WTC11 (cell line): ENCODE data around the gene ADAMTS10. TPM values are rescaled to one million over a fixed set of nuclear protein-coding genes. Genes with fewer than 3 reads are reported as not detected.
A peak's percentile ranks its signal among the peaks of the same experiment; 100 is the strongest.

Source experiments
- ATAC-seq: fragments of 200-7000 bp; cut with Tn5 transposase; 2 replicates; pipeline ENCODE4 v1.10.0; 2021; ENCODE audit warnings: mild to moderate bottlenecking, moderate library complexity
- CTCF ChIA-PET: fragments of 300-600 bp; sonication (Branson Sonifier 250); formaldehyde crosslinking; loops from one replicate; lab custom pipeline; 2021; ENCODE audit warnings: antibody characterized with exemption; lab: Charles Lee
- POLR2A ChIA-PET: fragments of 350-600 bp; sonication (Branson Sonifier 250); formaldehyde crosslinking; loops from one replicate; lab custom pipeline; 2021; ENCODE audit warnings: antibody characterized with exemption; lab: Charles Lee
- DNase-seq: peaks from one replicate; pipeline ENCODE4 v3.0.0; 2021; ENCODE audit warnings: low spot score
- H3K27ac Mint-ChIP-seq: 2 replicates; pipeline ENCODE4 v1.8.0; 2021; ENCODE audit warnings: mixed read lengths
- H3K27me3 Mint-ChIP-seq: 2 replicates; pipeline ENCODE4 v1.8.0; 2021; ENCODE audit warnings: low read depth, mild to moderate bottlenecking, moderate library complexity, mixed read lengths
- H3K36me3 Mint-ChIP-seq: 2 replicates; pipeline ENCODE4 v1.8.0; 2021; ENCODE audit warnings: mixed read lengths
- H3K4me1 Mint-ChIP-seq: 2 replicates; pipeline ENCODE4 v1.8.0; 2022; ENCODE audit warnings: mixed read lengths
- H3K4me3 Mint-ChIP-seq: 2 replicates; pipeline ENCODE4 v1.8.0; 2021; ENCODE audit warnings: mild to moderate bottlenecking, moderate library complexity, mixed read lengths
- H3K9me3 Mint-ChIP-seq: 2 replicates; pipeline ENCODE4 v1.8.0; 2021; ENCODE audit warnings: mixed read lengths
- ATF2 ChIP-seq: sonication (generic); formaldehyde crosslinking; IDR thresholded peaks from 2 replicates; pipeline ENCODE4 v1.8.1; 2022; ENCODE audit warnings: low read depth, missing genetic modification reagents, borderline replicate concordance
- CTCF ChIP-seq: fragments of 200-600 bp; IDR thresholded peaks from 2 replicates; pipeline ENCODE4 v1.8.0; 2022; ENCODE audit warnings: antibody characterized with exemption
- E2F1 ChIP-seq: sonication (generic); formaldehyde crosslinking; IDR thresholded peaks from 2 replicates; pipeline ENCODE4 v1.8.0; 2022; ENCODE audit warnings: mild to moderate bottlenecking, missing genetic modification reagents
- ELF4 ChIP-seq: sonication (generic); formaldehyde crosslinking; IDR thresholded peaks from 2 replicates; pipeline ENCODE4 v1.8.1; 2022; ENCODE audit warnings: low read depth, mild to moderate bottlenecking, moderate library complexity, missing genetic modification reagents
- ETV6 ChIP-seq: sonication (generic); formaldehyde crosslinking; IDR thresholded peaks from 2 replicates; pipeline ENCODE4 v1.8.1; 2022; ENCODE audit warnings: mild to moderate bottlenecking, missing genetic modification reagents
- GABPB1 ChIP-seq: sonication (generic); formaldehyde crosslinking; IDR thresholded peaks from 2 replicates; pipeline ENCODE4 v1.8.1; 2023; ENCODE audit warnings: mild to moderate bottlenecking, missing genetic modification reagents
- IRF1 ChIP-seq: sonication (generic); formaldehyde crosslinking; IDR thresholded peaks from 2 replicates; pipeline ENCODE4 v1.8.0; 2023; ENCODE audit warnings: missing genetic modification reagents
- IRF2 ChIP-seq: sonication (generic); formaldehyde crosslinking; IDR thresholded peaks from 2 replicates; pipeline ENCODE4 v1.8.0; 2022; ENCODE audit warnings: low read depth, missing genetic modification reagents, borderline replicate concordance
- MXD4 ChIP-seq: fragments of 250-450 bp; sonication (Bioruptor Pico); IDR thresholded peaks from 2 replicates; pipeline ENCODE4 v1.8.0; 2021; ENCODE audit warnings: mild to moderate bottlenecking, moderate library complexity, borderline replicate concordance
- NFE2L1 ChIP-seq: sonication (generic); formaldehyde crosslinking; IDR thresholded peaks from 2 replicates; pipeline ENCODE4 v1.8.1; 2023; ENCODE audit warnings: missing genetic modification reagents
- RELA ChIP-seq: sonication (generic); formaldehyde crosslinking; IDR thresholded peaks from 2 replicates; pipeline ENCODE4 v1.8.1; 2022; ENCODE audit warnings: missing genetic modification reagents, mild to moderate bottlenecking, borderline replicate concordance
- RORB ChIP-seq: fragments of 250-450 bp; sonication (Bioruptor Pico); IDR thresholded peaks from 2 replicates; pipeline ENCODE4 v1.9.0; 2021; ENCODE audit warnings: mild to moderate bottlenecking
- SOX15 ChIP-seq: fragments of 250-450 bp; sonication (Bioruptor Pico); IDR thresholded peaks from 2 replicates; pipeline ENCODE4 v1.9.0; 2021; ENCODE audit warnings: mild to moderate bottlenecking
- TCF7 ChIP-seq: sonication (generic); formaldehyde crosslinking; IDR thresholded peaks from 2 replicates; pipeline ENCODE4 v1.8.0; 2022; ENCODE audit warnings: mild to moderate bottlenecking, low read depth, missing genetic modification reagents, moderate library complexity
- TEAD1 ChIP-seq: sonication (generic); formaldehyde crosslinking; IDR thresholded peaks from 2 replicates; pipeline ENCODE4 v1.8.0; 2022; ENCODE audit warnings: mild to moderate bottlenecking, missing genetic modification reagents
- USF2 ChIP-seq: sonication (generic); formaldehyde crosslinking; IDR thresholded peaks from 2 replicates; pipeline ENCODE4 v1.8.1; 2023; ENCODE audit warnings: mild to moderate bottlenecking, missing genetic modification reagents, moderate library complexity
- ZNF138 ChIP-seq: sonication (generic); formaldehyde crosslinking; conservative IDR thresholded peaks from 2 replicates; pipeline ENCODE4 v1.8.1; 2022; ENCODE audit warnings: mild to moderate bottlenecking, moderate library complexity, missing genetic modification reagents
- ZNF396 ChIP-seq: fragments of 250-450 bp; sonication (Bioruptor Pico); IDR thresholded peaks from 2 replicates; pipeline ENCODE4 v1.8.0; 2021; ENCODE audit warnings: mild to moderate bottlenecking, moderate library complexity, borderline replicate concordance
- total RNA-seq: library from RNA; stranded (reverse); gene quantifications from 3 replicates; pipeline ENCODE4 v1.2.3, GENCODE V29; 2021

ADAMTS10 gene
- total RNA-seq, 1 experiment from 2014 or later = 16.0 TPM

- TF ChIP-seq USF2 (CRISPR knock-in tag) = no peak
- no peak for TF ChIP-seq SOX15 (CRISPR knock-in tag)
- no peak for TF ChIP-seq NFE2L1 (CRISPR knock-in tag)
- TF ChIP-seq ZNF396 (CRISPR knock-in tag) = no peak
- no peak for TF ChIP-seq ELF4 (CRISPR knock-in tag)
- no peak for TF ChIP-seq TCF7 (CRISPR knock-in tag)
- TF ChIP-seq IRF1 (CRISPR knock-in tag) = no peak
- 0 out of 2 replicates have a peak, but pooled peaks have one; percentile 24 for TF ChIP-seq GABPB1
- TF ChIP-seq E2F1 (CRISPR knock-in tag) = no peak
- no peak for TF ChIP-seq RELA (CRISPR knock-in tag)
- TF ChIP-seq MXD4 (CRISPR knock-in tag) = no peak
- TF ChIP-seq TEAD1 (CRISPR knock-in tag) = no peak
- TF ChIP-seq ZNF138 = no peak
- TF ChIP-seq ETV6 (CRISPR knock-in tag) = no peak
- no peak for TF ChIP-seq ATF2 (CRISPR knock-in tag)
- TF ChIP-seq IRF2 (CRISPR knock-in tag) = no peak
Measured at GRCh38 chr19:8580710-8581281, 29.7 kb downstream of the ADAMTS10 start (continued).

- POLR2A ChIA-PET = interaction anchor here (0.5 to 1.3 kb wide), 3 partner anchors 53 to 84 kb away, joined by 3 to 6 read pairs (median 4); partner anchors contain the start of gene ZNF414
- CTCF ChIA-PET = interaction anchor here (0.5 to 6.0 kb wide), 57 partner anchors 8 to 1221 kb away, joined by 3 to 88 read pairs (median 4); partner anchors contain the start of genes HNRNPM, KANK3, MARCHF2 and NFILZ
- TF ChIP-seq RORB (CRISPR knock-in tag) (no peak), CTCF (peak; percentile 97)
- ATAC-seq (peak; percentile 60), DNase-seq (peak; percentile 91)
- Mint-ChIP-seq H3K27ac (peak overlapping the region; percentile 77), H3K9me3 (peaks cover 4% of the 10 kb centered on the region; the same call in 1 of the 2 replicates), H3K4me1 (peaks cover 24% of the 10 kb centered on the region), H3K27me3 (peaks cover 9% of the 10 kb centered on the region), H3K4me3 (0 out of 2 replicates have a peak overlapping the region, but pooled peaks have one; percentile 20), H3K36me3 (no peaks in the 10 kb centered on the region)
Measured at GRCh38 chr19:8578642-8579265, 31.8 kb downstream of the ADAMTS10 start.
